ENCODE results near the gene MAP1LC3A. TPM values are rescaled to one million over a fixed set of nuclear protein-coding genes. Genes with fewer than 3 reads are reported as not detected.

MAP1LC3A gene
- total RNA-seq, 1 experiment from 2014 or later, result 25.9 TPM

GRCh38 chr20:34529742-34530141, 28.8 kb upstream of the MAP1LC3A start:
- no peak overlapping the region for H4K5ac ChIP-seq (ENCODE audit: insufficient read length, low read depth, low read length)
- no peak overlapping the region for H2AFZ ChIP-seq (ENCODE audit: low read length)
- H3K27ac Mint-ChIP-seq, result no peak overlapping the region
- no peak overlapping the region for H2AK5ac ChIP-seq (ENCODE audit: insufficient read length, low read length)
- H3K9me3 ChIP-seq (ENCODE audit: control insufficient read depth, low read depth, low read length), result no peaks in the 10 kb centered on the region
- H3K79me1 ChIP-seq (ENCODE audit: insufficient read depth, low read depth, low read length, poor library complexity, severe bottlenecking), result no peaks in the 10 kb centered on the region
- WGBS (ENCODE audit: extremely low coverage, insufficient read length, low lambda C conversion rate), result no CpG with 5 or more reads among the region's 3 CpGs
- H4K91ac ChIP-seq (ENCODE audit: insufficient read length, low read depth, low read length), result no peak overlapping the region
- no peak overlapping the region for H2BK20ac ChIP-seq (ENCODE audit: low read depth, low read length, poor library complexity, severe bottlenecking)
- H3K4me3 Mint-ChIP-seq, result no peak overlapping the region
- no peak overlapping the region for H3K9ac ChIP-seq (ENCODE audit: extremely low read depth, insufficient read length, low read length)
- H2BK5ac ChIP-seq (ENCODE audit: insufficient read length, low read length), result no peak overlapping the region
- H2BK120ac ChIP-seq (ENCODE audit: low read depth, low read length, poor library complexity, severe bottlenecking), result no peak overlapping the region
- H3K4me1 ChIP-seq (ENCODE audit: insufficient read depth, low read length), result no peaks in the 10 kb centered on the region
- H3K9me3 Mint-ChIP-seq, result no peaks in the 10 kb centered on the region
- no peak overlapping the region for H3K14ac ChIP-seq (ENCODE audit: insufficient read depth, low read length)
- no peaks in the 10 kb centered on the region for H4K20me1 ChIP-seq (ENCODE audit: control insufficient read depth, insufficient read depth, insufficient read length)
- H3K27me3 Mint-ChIP-seq (ENCODE audit: low read depth), result no peaks in the 10 kb centered on the region
- H3K79me2 ChIP-seq (ENCODE audit: insufficient read depth, low read length), result no peaks in the 10 kb centered on the region
- H3K4me2 ChIP-seq (ENCODE audit: insufficient read depth, insufficient read length, low read length), result no peak overlapping the region
- H3K36me3 Mint-ChIP-seq (ENCODE audit: insufficient read depth in 1 of 3, low read depth in 3 of 3), result peaks cover 18 to 79% (median 57%) of the 10 kb centered on the region in 3 experiments; a peak in 6 of 7 replicates
- H3K18ac ChIP-seq (ENCODE audit: insufficient read length, low read depth, low read length), result no peak overlapping the region
- H3K4me1 Mint-ChIP-seq, result no peaks in the 10 kb centered on the region
- H2BK15ac ChIP-seq (ENCODE audit: low read depth, low read length), result no peak overlapping the region
- no peak overlapping the region for H3K56ac ChIP-seq (ENCODE audit: insufficient read length, low read depth, low read length)
- no peak overlapping the region for H3T11ph ChIP-seq (ENCODE audit: low read length)
- H4K8ac ChIP-seq (replicated peaks; ENCODE audit: insufficient read length, low read depth, low read length), result no peak overlapping the region
- no peaks in the 10 kb centered on the region for H3K23me2 ChIP-seq (ENCODE audit: insufficient read length, low read depth, low read length, poor library complexity, severe bottlenecking)
- no peak overlapping the region for H3K23ac ChIP-seq (ENCODE audit: insufficient read length, low read depth, low read length)
- no peaks in the 10 kb centered on the region for H3K27me3 ChIP-seq (ENCODE audit: insufficient read depth, low read length)
- no peak for DNase-seq
- H3K27ac ChIP-seq (ENCODE audit: insufficient read length, low read depth, low read length), result no peak overlapping the region
- H2BK12ac ChIP-seq (ENCODE audit: insufficient read length, low read depth, low read length), result no peak overlapping the region
- no peak for TF ChIP-seq CTCF (conservative IDR thresholded peaks at IDR 0.05)
- no peak overlapping the region for H3K4ac ChIP-seq (ENCODE audit: low read depth, low read length)
